Endothelial cell of hepatic sinusoid (primary cell): ENCODE measurements around the gene RAPH1.

ENCODE experiments used
- in situ Hi-C: cut with HindIII; loops from 2 replicates; pipeline ENCODE4 v1.10.0; 2017; ENCODE audit warnings: low sequenced_read_pairs

RAPH1 gene, protein sequence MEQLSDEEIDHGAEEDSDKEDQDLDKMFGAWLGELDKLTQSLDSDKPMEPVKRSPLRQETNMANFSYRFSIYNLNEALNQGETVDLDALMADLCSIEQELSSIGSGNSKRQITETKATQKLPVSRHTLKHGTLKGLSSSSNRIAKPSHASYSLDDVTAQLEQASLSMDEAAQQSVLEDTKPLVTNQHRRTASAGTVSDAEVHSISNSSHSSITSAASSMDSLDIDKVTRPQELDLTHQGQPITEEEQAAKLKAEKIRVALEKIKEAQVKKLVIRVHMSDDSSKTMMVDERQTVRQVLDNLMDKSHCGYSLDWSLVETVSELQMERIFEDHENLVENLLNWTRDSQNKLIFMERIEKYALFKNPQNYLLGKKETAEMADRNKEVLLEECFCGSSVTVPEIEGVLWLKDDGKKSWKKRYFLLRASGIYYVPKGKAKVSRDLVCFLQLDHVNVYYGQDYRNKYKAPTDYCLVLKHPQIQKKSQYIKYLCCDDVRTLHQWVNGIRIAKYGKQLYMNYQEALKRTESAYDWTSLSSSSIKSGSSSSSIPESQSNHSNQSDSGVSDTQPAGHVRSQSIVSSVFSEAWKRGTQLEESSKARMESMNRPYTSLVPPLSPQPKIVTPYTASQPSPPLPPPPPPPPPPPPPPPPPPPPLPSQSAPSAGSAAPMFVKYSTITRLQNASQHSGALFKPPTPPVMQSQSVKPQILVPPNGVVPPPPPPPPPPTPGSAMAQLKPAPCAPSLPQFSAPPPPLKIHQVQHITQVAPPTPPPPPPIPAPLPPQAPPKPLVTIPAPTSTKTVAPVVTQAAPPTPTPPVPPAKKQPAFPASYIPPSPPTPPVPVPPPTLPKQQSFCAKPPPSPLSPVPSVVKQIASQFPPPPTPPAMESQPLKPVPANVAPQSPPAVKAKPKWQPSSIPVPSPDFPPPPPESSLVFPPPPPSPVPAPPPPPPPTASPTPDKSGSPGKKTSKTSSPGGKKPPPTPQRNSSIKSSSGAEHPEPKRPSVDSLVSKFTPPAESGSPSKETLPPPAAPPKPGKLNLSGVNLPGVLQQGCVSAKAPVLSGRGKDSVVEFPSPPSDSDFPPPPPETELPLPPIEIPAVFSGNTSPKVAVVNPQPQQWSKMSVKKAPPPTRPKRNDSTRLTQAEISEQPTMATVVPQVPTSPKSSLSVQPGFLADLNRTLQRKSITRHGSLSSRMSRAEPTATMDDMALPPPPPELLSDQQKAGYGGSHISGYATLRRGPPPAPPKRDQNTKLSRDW

DNA sequence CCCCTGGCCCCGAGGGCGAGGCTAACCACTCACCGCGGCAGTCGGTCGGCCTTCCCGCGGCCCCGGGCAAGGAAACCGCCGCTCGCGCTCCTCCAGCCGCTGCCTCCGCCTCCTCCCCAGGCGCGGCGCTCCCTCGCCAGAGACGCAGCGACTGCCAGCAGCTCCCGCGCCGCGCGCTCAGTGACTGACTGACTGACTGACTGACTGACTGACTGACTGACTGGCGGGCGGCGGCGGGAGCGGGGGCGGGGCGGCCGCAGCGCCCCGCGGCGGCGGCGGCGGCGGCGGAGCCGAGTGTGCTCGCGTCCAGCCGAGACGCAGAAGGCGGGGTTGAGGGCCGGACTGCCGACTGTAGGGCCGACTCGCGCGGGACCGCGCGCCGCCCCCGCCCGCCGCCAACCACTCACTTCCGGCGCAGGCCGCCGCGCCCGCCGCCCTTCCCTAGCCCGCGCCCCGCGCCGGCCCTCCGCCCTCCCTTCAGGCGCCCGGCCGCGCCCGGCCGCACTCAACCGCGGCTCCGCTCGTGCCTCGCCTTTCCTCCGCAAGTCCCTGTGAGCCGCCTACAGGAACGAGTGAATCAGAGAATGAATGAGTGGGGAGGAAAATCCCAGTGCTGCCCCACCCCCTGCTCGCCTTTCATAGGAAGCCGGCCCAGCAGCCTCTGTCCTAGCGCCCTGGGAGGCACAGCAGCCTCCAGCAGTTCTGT lies at the start of gene RAPH1:
Gene RAPH1, minus strand, starts transcription at position 224 of the 706 bp plus-strand sequence. CDS start 39,948 bp downstream, outside the sequence.
- in situ Hi-C loops = no loop called here

DNA sequence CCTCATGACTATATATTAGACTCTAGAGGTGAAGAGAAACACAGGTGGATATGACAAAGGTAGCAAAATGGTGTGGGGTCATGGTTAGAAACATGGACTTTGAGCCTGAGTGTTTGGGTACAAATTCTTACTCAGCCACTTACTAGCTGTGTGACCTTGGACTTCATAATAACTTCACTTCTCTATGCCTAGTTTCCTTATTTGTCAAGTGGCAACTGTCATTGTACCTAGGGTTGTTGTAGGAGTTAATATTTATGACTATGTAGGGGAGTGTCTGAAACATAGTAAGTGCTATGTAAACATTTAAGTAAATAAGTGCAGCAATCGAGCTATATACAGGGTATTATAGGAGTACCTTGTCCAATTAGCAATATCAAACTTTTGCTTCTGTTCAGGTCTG lies 49.7 kb upstream of the RAPH1 start:
- in situ Hi-C loops = no loop called here

DNA sequence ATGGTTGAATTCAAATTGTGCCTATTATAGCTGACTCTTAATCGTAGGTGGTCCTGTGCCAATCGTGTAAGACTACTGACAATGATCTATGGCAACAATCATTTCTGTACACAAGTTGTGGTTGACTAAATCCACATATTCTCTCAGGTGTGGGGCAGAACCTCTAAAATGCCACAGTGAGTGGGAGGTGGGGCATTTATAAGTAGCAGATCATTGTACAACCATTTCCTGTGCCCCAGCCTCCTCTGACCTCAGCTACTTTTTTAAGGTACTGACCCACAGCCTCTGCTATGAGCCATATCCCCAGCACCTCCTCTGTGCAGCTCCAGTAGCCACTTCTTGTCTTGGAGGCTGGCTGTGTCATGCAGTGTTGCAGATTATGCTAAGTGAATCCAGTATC lies 48.6 kb upstream of the RAPH1 start:
- in situ Hi-C loops = no loop called here

DNA sequence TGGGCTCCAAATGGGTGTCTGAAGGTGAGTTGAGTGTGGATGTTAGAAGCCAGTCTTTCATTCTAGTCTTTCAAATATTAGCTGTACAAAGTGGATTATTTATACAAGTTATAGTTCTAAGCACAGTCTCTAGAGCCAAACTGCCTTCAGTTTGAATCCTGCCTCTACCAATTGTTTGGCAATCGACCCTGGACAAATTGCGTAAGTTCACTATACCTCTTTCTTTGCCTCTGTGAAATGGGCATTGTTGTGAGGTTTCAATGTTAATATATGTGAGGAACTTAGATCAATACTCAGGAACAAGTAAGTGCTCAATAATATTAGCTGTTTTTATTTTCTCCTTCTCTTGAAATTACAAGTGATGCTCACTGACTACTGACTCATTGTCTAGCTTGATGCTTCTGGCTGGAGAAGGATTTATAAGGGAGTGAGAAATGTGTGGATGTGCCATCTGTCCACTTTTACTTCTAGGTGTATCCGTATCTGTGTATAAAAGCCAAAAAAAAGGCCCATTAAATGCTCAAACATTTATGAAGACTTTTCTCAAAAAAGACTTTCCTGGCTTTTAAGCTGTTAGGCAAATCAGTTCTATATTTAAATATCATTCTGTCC lies 48.1 kb upstream of the RAPH1 start:
- in situ Hi-C loops = no loop called here

DNA sequence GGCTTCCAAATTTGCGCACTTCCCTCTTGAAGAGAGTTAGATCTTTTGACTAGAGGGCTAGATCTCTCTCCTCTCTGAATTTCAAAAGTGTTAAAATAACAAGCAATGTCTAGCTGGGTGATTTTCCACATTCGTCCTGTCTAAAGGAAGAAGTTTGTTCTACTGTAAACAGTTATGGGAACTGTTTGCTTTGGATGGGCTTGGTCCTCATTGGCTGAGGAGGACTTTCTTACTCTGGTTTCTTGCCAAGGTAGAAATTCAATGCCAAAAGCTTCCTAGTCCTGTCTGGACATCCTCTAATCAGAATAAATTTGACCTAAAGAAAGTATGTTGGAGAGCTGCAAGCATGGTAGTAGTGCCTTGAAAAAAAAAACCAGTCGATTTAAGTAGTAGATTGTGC lies 47.4 kb upstream of the RAPH1 start:
- in situ Hi-C loops = no loop called here

DNA sequence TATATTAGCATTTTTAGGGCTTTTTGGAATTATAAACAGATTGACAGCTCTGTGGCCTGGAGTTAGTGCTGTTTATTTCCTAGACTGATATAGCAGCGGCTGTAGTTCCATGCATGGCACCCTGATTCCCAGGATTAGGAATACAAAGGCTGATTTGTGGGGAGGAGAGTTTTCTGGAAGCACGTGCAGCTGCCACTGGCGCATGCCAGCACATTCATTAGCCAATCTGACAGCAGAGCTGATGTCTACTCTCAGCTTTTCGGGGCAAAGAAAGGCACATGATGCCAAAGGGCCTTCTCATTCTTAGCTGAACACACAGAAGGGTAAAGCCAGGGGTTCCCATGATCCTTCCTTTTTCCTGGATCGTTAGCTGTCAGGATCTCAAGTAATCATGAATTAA lies 45.7 kb upstream of the RAPH1 start:
- in situ Hi-C loops = no loop called here

DNA sequence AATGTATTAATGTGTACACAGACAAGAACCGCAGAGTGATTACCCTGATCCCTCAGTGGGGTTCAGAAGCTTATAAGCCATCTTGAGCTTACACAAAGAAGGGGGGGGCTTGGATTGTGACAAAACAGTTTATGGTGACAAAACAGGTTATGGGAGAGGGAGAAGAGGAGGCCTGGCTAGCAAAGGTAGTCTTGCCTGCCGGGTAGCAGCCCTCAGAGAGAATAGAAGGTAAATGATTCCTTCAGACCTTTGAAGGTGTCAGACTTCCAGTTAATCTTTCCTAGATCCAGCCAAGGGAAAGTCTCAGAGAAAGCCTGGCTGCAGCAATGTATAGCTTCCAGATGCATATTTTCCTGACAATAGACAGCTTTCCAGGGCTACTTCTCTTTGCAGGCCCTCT lies 44.6 kb upstream of the RAPH1 start:
- in situ Hi-C loops = no loop called here

DNA sequence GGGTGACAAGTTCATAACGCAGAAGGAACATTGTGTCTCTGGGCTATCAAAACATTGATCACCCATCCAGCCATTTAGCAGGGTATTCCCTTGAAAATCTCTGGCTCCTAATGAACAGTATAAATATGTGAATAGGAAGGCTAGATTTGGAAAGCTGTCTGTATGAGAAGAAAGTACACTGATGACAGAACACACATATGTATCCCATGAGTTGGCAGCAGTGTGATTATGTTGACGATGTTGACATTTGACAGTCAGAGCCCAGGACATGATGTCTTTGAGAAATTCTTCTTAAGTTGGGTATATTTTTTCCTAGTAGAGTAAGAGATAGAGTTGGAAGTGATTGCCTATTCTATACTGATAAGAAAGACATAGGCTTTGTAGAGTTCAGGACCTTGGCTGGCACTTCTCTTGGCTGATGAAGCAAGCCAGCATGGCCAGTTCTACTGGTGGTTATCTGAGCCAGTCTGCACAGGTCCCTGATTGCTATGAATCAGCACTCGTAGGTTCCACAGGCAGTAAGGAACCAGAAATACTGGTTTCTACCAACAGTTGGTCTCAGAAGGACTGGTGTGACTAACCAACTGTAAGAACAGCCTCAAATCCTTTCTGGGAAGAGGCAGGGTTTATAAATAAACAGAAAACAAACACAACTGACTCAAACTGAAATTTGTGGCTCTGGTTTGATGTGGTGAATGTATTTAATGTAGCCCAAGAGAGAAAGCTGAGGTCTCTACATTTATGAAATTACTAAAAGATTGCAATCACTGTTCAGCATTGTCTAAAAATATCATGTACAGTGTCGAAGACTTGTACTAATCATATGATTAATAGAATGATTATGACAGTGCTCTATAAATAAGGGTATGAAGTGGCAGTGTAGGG lies 43.9 kb upstream of the RAPH1 start:
- in situ Hi-C loops = no loop called here

DNA sequence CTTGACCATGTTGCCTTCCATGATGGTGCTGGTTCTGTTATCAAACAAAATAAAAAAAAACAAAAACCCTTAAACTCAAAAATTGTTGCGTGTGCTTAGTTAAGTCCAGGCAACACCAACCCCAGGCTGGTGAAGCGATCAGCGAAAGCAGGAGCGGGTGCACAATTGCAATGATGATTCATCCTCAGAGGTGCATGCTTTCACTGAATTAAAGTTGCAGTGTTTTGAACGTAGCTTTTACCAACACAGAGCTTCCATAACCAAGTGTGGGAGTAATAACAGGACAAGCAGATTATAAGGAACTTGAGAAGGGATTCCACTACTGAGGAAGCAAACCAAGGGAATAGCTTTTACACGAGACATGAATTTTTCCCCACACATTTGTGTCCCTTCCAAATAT lies 39.7 kb upstream of the RAPH1 start:
- in situ Hi-C loops = no loop called here

DNA sequence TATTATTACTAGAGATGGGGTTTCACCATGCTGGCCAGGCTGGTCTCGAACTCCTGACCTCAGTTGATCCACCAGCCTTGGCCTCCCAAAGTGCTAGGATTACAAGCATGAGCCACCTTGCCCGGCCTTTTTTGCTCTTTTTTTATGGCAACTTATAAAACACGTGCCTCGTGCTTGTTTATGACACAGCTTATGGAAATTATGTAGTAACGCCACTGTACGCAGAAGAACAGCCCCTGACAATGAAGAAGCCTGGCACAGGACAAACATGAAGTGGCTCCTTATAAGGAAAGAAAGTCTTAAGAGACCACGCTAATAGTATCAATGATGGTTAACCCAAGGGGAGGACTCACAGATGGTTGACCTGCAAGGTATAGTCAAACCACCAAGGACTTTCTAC lies 37.2 kb upstream of the RAPH1 start:
- in situ Hi-C loops = no loop called here

DNA sequence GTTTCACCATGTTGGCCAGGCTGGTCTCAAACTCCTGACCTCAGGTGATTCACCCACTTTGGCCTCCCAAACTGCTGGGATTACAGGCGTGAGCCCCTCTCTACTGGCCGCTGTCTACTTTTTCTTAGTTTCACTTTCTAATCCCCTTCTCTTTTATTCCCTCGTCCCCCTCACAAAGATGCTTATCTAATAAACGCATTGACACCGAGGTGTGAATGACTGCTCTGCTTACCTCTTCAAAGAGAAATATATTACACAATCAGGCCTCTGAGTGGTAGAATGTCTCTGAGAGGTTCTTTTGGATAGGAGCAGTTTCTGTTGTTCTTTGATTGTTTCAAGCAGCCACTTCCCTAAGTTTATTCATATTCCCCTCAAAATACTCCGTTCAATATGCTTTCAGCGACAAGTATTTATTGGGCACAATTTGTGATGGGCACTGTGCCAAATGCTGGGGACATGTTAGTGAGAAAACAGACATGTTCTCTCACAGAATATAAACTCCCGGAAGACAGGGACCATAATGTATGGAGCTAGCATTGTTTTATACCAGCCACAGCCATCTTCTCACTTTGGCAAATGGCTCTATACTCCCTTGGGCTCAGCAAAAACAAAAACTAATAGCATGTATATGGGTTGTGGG lies 34.7 kb upstream of the RAPH1 start:
- in situ Hi-C loops = no loop called here

DNA sequence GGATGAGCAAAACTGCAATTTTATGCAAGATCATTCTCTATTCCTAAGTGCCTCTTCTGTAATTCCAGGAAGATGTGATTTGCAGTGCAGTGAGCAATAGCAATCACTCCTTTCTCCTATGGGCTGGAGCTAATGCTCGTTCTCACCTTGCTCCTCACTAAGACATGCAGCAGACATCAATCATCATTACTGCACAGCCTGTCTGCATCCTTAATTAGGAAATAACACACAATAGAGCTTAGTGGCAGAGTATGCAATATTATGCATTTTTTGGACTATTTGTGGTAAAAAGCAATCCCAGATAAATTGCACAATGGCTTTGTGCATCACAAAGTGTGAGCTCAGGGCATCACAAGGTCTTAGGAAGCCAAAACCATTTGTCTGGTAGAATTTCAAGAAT lies 32.6 kb upstream of the RAPH1 start:
- in situ Hi-C loops = no loop called here

DNA sequence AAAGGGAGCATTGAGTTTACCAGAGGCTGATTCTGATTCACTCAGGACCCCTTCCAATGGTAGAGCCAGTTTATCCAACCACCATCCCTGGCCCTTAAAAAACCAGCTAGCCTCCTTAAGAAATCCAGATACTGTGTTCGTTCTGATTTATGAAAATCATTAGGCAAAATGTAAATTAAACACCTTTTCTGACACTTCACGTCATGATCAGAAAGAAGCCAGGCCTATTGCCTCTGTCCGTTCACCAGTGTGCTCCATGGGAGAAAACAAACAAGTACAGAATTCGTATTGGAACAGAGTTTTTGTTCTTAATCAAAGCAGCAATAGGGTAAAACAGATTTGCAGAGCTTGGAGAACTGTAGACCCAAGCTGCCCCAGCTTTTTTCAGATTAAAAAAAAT lies 31.1 kb upstream of the RAPH1 start:
- in situ Hi-C loops = no loop called here

DNA sequence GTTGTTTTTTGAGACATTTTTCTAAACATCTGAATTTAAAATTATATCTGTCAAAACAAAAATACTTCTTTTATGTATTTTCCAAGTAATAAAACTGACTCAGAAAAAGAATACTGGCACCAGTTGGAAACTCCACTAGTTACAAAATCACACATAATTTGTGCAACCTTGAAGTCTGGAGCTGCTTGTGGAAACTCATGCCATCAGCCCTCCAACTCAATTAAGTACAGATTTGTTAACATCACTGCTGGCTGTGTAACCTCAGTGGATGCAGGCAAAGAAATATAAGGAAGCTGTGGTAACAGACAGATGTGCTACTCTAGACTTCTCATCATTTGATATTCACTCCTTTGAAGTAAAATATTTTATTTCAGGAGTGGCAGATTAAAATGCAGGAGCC lies 30.0 kb upstream of the RAPH1 start:
- in situ Hi-C loops = no loop called here

DNA sequence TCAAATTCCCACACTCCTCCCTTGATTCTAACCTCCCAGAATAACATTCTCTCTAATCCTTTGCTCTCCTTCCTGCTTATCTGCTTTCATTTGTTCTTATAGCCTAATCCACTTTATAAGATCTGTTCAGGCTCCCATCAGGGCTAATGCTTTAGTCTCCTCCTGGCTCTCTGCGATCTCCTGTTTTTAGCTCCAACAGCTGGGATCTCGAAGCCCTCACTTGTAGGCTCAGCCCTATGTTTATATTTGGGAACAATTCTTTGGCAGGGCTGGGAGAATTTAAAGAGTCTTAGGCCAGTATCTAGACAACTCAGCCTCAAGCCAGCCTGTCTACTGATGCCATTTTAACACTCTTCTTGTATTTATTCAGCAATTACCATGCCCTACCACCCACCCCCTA lies 27.2 kb upstream of the RAPH1 start:
- in situ Hi-C loops = no loop called here

DNA sequence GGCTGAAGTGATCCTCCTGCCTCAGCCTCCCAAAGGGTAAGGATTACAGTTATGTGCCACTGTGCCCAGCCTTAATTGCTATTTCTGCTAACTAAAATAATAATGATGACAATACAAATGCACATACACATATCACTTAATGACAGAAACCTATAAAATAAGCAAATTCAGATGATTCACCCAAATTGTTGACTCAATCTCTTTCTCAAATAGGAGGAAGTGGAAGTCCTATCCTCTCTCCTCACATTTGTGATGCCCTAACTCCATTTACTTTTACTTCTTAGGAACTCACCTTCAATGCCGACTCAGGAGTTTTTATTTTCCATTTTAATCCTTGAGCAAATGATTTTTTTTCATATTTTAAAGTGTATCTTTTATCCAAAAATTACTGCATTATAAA lies 24.5 kb upstream of the RAPH1 start:
- in situ Hi-C loops = no loop called here

DNA sequence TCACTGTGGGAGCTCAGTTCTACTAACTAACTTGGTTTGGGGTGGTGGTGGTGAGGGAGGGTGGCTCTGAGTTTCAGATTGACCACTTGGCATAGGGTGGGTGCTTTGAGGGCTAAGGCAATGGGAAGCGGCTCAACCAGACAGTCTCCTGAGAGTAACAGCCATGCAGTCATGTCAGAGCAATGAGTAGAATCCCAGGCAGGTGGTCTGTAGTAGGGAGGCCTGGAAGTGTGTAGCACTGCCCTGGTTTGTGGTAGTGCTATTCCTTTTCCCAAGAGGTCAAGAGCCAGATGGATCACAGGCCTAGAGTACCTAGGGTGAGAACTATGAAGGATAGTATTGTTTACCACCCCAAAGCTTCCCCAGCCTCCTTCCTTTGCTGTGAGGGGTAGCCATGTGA lies 18.7 kb upstream of the RAPH1 start:
- in situ Hi-C loops = no loop called here

DNA sequence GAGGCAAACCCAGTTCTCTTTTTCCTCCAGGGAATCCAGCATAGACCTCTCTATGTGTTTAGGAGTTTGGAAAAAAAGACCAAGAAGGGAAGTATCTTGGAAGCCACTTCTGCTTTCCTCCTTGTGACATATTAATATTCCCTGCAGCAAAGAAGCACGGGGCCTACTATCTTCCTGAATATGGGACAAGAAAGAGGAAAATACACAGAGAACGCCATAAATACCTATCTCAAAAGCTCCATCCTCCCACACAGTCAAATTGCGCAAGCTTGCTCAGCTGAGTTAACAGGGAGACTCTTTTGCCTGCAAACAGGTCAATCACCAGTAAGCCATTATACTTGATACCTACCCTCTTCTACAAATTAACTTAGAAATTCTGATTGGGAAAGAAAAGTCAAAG lies 16.7 kb upstream of the RAPH1 start:
- in situ Hi-C loops = no loop called here

DNA sequence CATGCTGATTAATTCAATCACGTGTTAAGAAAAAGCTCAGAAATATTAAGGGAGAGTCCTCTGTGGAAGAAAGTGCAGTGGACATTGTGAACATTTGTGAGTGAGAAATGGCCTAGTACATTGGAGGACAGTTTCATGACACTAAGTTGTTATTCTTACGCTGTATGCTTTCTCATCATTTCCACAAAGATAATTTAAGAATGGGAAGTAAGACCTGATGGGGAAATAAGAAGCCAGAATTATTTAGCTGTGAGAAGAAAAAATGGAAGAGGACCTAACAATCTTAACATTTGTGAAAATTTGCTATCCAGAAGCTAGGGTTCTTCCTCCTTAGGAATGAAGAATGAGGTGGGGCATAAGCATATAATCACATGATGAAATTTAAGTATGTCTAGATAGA lies 15.2 kb upstream of the RAPH1 start:
- in situ Hi-C loops = no loop called here
